CD14-positive monocyte (primary cell): ENCODE data around the gene MSI2. TPM values are rescaled to one million over a fixed set of nuclear protein-coding genes. Genes with fewer than 3 reads are reported as not detected.

ENCODE experiments used
- DNase-seq, 3 donors: peaks; one replicate each; pipeline ENCODE4 v3.0.0-alpha.2; 2011 to 2022
- H2AFZ ChIP-seq: 2 replicates; pipeline ENCODE4 v1.6.0; 2012; ENCODE audit warnings: mild to moderate bottlenecking, low read depth, low read length, inconsistent platforms; ENCODE audit not compliant: insufficient read depth, poor library complexity, severe bottlenecking
- H3K27ac ChIP-seq, 2 donors: 1 replicate in 1 of 2; 2 replicates in 1 of 2; pipeline ENCODE4 v1.5.1; 2012 to 2013; ENCODE audit warnings: low read length in 2 of 2, control low read depth in 1 of 2, inconsistent platforms in 1 of 2, low read depth in 1 of 2, mild to moderate bottlenecking in 1 of 2
- H3K27me3 ChIP-seq, 2 donors: one replicate each; pipeline versions ENCODE4 v1.6.0 to v1.6.1; 2011 to 2013; ENCODE audit warnings: low read length in 2 of 2; ENCODE audit not compliant: control insufficient read depth in 2 of 2, insufficient read depth in 2 of 2
- H3K36me3 ChIP-seq, 2 donors: replicated peaks in 1 of 2; 1 replicate in 1 of 2; 2 replicates in 1 of 2; pipeline versions ENCODE4 v1.5.1 to v1.6.1; 2012 to 2013; ENCODE audit warnings: low read length in 2 of 2, control low read depth in 1 of 2, inconsistent platforms in 1 of 2, mild to moderate bottlenecking in 1 of 2; ENCODE audit not compliant: insufficient read depth in 2 of 2, control insufficient read depth in 1 of 2
- H3K4me1 ChIP-seq, 2 donors: 1 replicate in 1 of 2; 2 replicates in 1 of 2; pipeline versions ENCODE4 v1.5.1 to v1.6.1; 2012 to 2013; ENCODE audit warnings: low read length in 2 of 2, control low read depth in 1 of 2, inconsistent platforms in 1 of 2, mild to moderate bottlenecking in 1 of 2, moderate library complexity in 1 of 2; ENCODE audit not compliant: insufficient read depth in 2 of 2, control insufficient read depth in 1 of 2
- H3K4me2 ChIP-seq: replicated peaks from 2 replicates; pipeline ENCODE3; 2012; ENCODE audit warnings: low read length, moderate library complexity, mild to moderate bottlenecking; ENCODE audit not compliant: poor library complexity, severe bottlenecking; ENCODE audit errors: extremely low read depth
- H3K4me3 ChIP-seq, 3 experiments: fragments of 200-600 bp in 1 of 3; sonication (generic) in 1 of 3; replicated peaks in 1 of 3; 1 replicate in 2 of 3; 2 replicates in 1 of 3; pipeline ENCODE4 v1.5.1; 2011 to 2013; ENCODE audit warnings: low read length in 3 of 3, mild to moderate bottlenecking in 3 of 3, control low read depth in 2 of 3, low read depth in 2 of 3, inconsistent platforms in 1 of 3, moderate library complexity in 1 of 3
- H3K79me2 ChIP-seq: 2 replicates; pipeline ENCODE4 v1.6.0; 2012; ENCODE audit warnings: mild to moderate bottlenecking, control low read depth, inconsistent platforms, low read length, moderate library complexity; ENCODE audit not compliant: insufficient read depth
- H3K9ac ChIP-seq: 2 replicates; pipeline ENCODE4 v1.6.0; 2017; ENCODE audit warnings: low read length, mild to moderate bottlenecking; ENCODE audit not compliant: insufficient read depth, poor library complexity, severe bottlenecking
- H3K9me3 ChIP-seq, 2 donors: replicated peaks in 1 of 2; 1 replicate in 1 of 2; 2 replicates in 1 of 2; pipeline versions ENCODE4 v1.5.1 to v1.6.1; 2012 to 2013; ENCODE audit warnings: low read length in 2 of 2, control low read depth in 1 of 2; ENCODE audit not compliant: control insufficient read depth in 1 of 2, insufficient read depth in 1 of 2
- H4K20me1 ChIP-seq: 2 replicates; pipeline ENCODE4 v1.6.0; 2012; ENCODE audit warnings: mild to moderate bottlenecking, low read length, control low read depth, moderate library complexity; ENCODE audit not compliant: insufficient read depth
- H3K27ac Mint-ChIP-seq, 7 donors: one replicate each; pipeline ENCODE4 v1.8.0; 2020; ENCODE audit warnings: mild to moderate bottlenecking in 7 of 7, mixed read lengths in 7 of 7, moderate library complexity in 6 of 7, inconsistent platforms in 2 of 7
- H3K27me3 Mint-ChIP-seq, 3 donors: one replicate each; pipeline ENCODE4 v1.8.0; 2021 to 2022; ENCODE audit warnings: low read depth in 3 of 3, mild to moderate bottlenecking in 3 of 3, mixed read lengths in 3 of 3, moderate library complexity in 3 of 3, inconsistent platforms in 1 of 3
- H3K36me3 Mint-ChIP-seq, 2 donors: one replicate each; pipeline ENCODE4 v1.8.0; 2020; ENCODE audit warnings: mixed read lengths in 2 of 2, inconsistent platforms in 1 of 2, mild to moderate bottlenecking in 1 of 2
- H3K4me1 Mint-ChIP-seq: one replicate; pipeline ENCODE4 v1.8.0; 2020; ENCODE audit warnings: mild to moderate bottlenecking, mixed read lengths
- H3K4me3 Mint-ChIP-seq, 2 donors: one replicate each; pipeline ENCODE4 v1.8.0; 2020; ENCODE audit warnings: mild to moderate bottlenecking in 2 of 2, mixed read lengths in 2 of 2, moderate library complexity in 1 of 2
- H3K9me3 Mint-ChIP-seq, 7 donors: one replicate each; pipeline ENCODE4 v1.8.0; 2020 to 2022; ENCODE audit warnings: mixed read lengths in 7 of 7, mild to moderate bottlenecking in 6 of 7, moderate library complexity in 6 of 7, inconsistent platforms in 2 of 7
- CTCF ChIP-seq: fragments of 200-600 bp; IDR thresholded peaks from one replicate; pipeline ENCODE4 v1.8.0; 2022; ENCODE audit warnings: antibody characterized with exemption, mild to moderate bottlenecking
- WGBS: methylation state at CpG from one replicate; pipeline ENCODE4 v1.1.5; 2013; ENCODE audit warnings: missing lambda C conversion rate; ENCODE audit not compliant: insufficient coverage; 5-methylcytosine and 5-hydroxymethylcytosine counted together
- intact Hi-C, 2 donors: fragments of 100-400 bp; cut with micrococcal nuclease; formaldehyde crosslinking; loops; one replicate each; pipeline versions ENCODE4 v1.15.0 to v1.15.1; 2023
- polyA plus RNA-seq, 3 donors: library from polyadenylated mRNA; depleted of rRNA in 1 of 3; unstranded in 2 of 3; stranded (reverse) in 1 of 3; fragments of 300-500 nt in 2 of 3; fragments of >200 nt in 1 of 3; fragmentation: Illumina TruSeq in 2 of 3; gene quantifications; 1 replicate in 2 of 3; 2 replicates in 1 of 3; pipeline ENCODE4 v1.2.3, GENCODE V29; 2012 to 2021

Gene MSI2
- polyA plus RNA-seq, 3 donors, result 0.20 to 6.6 (median 0.37) TPM

DNA sequence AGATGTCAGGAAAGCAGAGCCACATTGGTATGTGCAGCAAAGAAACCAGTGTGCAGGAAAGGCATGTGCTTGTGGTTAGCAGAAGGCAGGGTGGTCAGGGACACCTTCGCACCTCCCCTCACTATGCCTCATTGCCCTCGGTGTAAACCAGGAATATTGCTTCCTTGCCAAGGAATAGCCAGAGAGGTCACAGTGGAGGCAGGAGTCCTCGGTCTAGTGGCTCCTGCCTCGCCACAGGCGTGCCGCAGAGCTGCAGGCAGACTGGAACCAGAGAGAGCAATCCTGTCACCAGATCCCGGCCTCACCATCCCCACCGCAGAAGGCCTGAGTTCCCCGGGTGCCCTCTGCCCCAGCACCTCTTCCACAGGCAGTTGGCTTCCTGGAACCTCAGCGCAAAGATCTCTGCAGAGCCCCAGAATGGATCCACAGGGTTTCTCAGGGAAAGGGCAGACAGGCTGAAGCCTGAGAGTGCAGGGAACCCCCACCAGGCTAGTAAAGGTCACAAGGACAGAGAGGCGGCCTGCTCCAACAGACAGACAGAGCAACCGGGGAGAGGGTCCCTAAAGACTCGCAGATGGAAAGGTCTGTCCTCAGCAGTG is 467.2 kb downstream of the MSI2 start:
- H3K4me3 Mint-ChIP-seq, result no peak overlapping the region
- Histone ChIP-seq H3K27ac (no peak overlapping the region), H3K27me3 (no peaks in the 10 kb centered on the region), H3K79me2 (no peaks in the 10 kb centered on the region), H3K9ac (no peak overlapping the region), H3K9me3 (no peaks in the 10 kb centered on the region), H4K20me1 (no peaks in the 10 kb centered on the region), H3K4me3 (no peak overlapping the region), H3K4me2 (no peak overlapping the region), H2AFZ (peak overlapping the region; percentile 55), H3K4me1 (peaks cover 7 to 10% of the 10 kb centered on the region in 2 donors), H3K36me3 (no peaks in the 10 kb centered on the region)
- intact Hi-C loops, result no loop called here
- peak overlapping the region in 1 of 7 donors; percentile 10 for H3K27ac Mint-ChIP-seq
- peaks cover 0 to 1% (median 0%) of the 10 kb centered on the region in 7 donors for H3K9me3 Mint-ChIP-seq
- H3K27me3 Mint-ChIP-seq, result peaks cover 0 to 4% (median 2%) of the 10 kb centered on the region in 3 donors
- no peak for DNase-seq
- no peaks in the 10 kb centered on the region for H3K36me3 Mint-ChIP-seq
- H3K4me1 Mint-ChIP-seq, result peaks cover 20% of the 10 kb centered on the region
- WGBS, result 80% methylated on average over 11 of the region's 13 CpGs
- TF ChIP-seq CTCF, result no peak

DNA sequence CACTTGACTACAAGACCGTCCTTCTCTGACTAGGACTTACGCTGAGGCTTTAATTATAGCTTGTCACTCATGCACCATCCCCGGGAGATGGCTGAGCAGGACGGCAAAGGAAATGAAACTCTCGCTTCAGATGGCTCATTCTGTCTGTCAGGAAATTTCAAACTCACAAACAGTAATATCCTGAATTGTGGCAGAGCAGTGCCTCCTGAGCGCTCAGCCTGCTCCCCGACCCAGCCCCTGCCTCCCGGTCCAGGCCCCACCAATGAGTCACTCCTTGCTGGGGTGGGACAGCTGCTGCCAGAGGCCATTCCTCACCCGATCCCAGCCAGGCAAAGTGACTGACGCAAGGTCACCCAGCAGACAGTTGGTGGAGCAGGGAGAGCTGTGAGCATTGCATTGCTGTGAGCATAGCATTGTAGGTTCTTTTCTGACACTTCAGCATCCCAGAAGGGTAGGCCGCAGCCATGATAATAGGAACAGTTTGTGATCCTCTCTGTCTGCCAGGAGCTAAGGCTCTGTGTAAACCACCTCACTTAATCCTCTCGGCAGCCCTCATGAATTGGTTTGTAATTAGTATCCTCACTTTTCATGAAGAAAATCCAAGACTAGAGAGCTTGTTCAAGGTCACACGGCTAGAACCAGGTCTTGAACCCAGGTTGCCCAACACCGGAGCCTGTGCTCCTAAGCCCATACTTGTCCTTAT is 467.9 kb downstream of the MSI2 start:
- H3K27me3 ChIP-seq, result no peaks in the 10 kb centered on the region
- no peak for TF ChIP-seq CTCF
- peak in 1 of 3 donors; percentile 14 for DNase-seq
- H3K36me3 ChIP-seq, result no peaks in the 10 kb centered on the region
- H3K4me1 ChIP-seq, result peaks cover 7 to 10% of the 10 kb centered on the region in 2 donors
- no peaks in the 10 kb centered on the region for H3K9me3 ChIP-seq
- no peak overlapping the region for H3K9ac ChIP-seq
- no peak overlapping the region for H3K27ac ChIP-seq
- H3K4me3 Mint-ChIP-seq, result peak overlapping the region in 1 of 2 donors; percentile 75
- H3K36me3 Mint-ChIP-seq, result no peaks in the 10 kb centered on the region
- H3K4me1 Mint-ChIP-seq, result peaks cover 20% of the 10 kb centered on the region
- H3K4me3 ChIP-seq, result no peak overlapping the region
- peak overlapping the region; percentile 55 for H3K4me2 ChIP-seq
- H3K79me2 ChIP-seq, result no peaks in the 10 kb centered on the region
- H4K20me1 ChIP-seq, result no peaks in the 10 kb centered on the region
- H3K27ac Mint-ChIP-seq, result no peak overlapping the region
- peaks cover 0 to 4% (median 4%) of the 10 kb centered on the region in 3 donors for H3K27me3 Mint-ChIP-seq
- 21% methylated on average over 11 of the region's 14 CpGs for WGBS
- H3K9me3 Mint-ChIP-seq, result peaks cover 0 to 1% (median 0%) of the 10 kb centered on the region in 7 donors
- intact Hi-C loops, result no loop called here
- H2AFZ ChIP-seq, result peak overlapping the region; percentile 55
